Fibroblast of lung (primary cell): ENCODE results near the gene XIRP2. TPM values are rescaled to one million over a fixed set of nuclear protein-coding genes. Genes with fewer than 3 reads are reported as not detected.
"Not testable (repeated sequence)": the region's sequence is repeated elsewhere in the genome, so short reads cannot be mapped to it uniquely, and the experiment has no call there.

Experiments used
- DNase-seq, 2 donors: peaks; one replicate each; pipeline versions ENCODE4 v3.0.0 to v3.0.0-alpha.2; 2010; ENCODE audit warnings: low read depth in 2 of 2
- H2AFZ ChIP-seq: 2 replicates; pipeline ENCODE4 v1.5.1; 2012; ENCODE audit warnings: low read length, control low read depth, inconsistent platforms
- H3K27ac ChIP-seq: 2 replicates; pipeline ENCODE4 v1.5.1; 2011; ENCODE audit warnings: low read length, control low read depth; ENCODE audit not compliant: insufficient read depth
- H3K27me3 ChIP-seq: 2 replicates; pipeline ENCODE4 v1.5.1; 2011; ENCODE audit warnings: mild to moderate bottlenecking, low read length; ENCODE audit not compliant: control insufficient read depth, insufficient read depth
- H3K36me3 ChIP-seq: 2 replicates; pipeline ENCODE4 v1.5.1; 2011; ENCODE audit warnings: low read length; ENCODE audit not compliant: control insufficient read depth, insufficient read depth
- H3K4me1 ChIP-seq: 2 replicates; pipeline ENCODE4 v1.5.1; 2011; ENCODE audit warnings: low read length; ENCODE audit not compliant: control insufficient read depth, insufficient read depth; ENCODE audit errors: extremely low read depth
- H3K4me2 ChIP-seq: 2 replicates; pipeline ENCODE4 v1.5.1; 2011; ENCODE audit warnings: low read length, control low read depth; ENCODE audit not compliant: insufficient read depth; ENCODE audit errors: extremely low read depth
- H3K4me3 ChIP-seq, 4 experiments: fragments of 200-600 bp in 1 of 4; sonication (generic) in 1 of 4; replicated peaks in 1 of 4; 2 replicates each; pipeline ENCODE4 v1.5.1; 2011 to 2016; ENCODE audit warnings: low read length in 4 of 4, low read depth in 3 of 4, mild to moderate bottlenecking in 3 of 4, control low read depth in 2 of 4, inconsistent platforms in 1 of 4, mixed read lengths in 1 of 4; ENCODE audit not compliant: insufficient read depth in 1 of 4; ENCODE audit errors: control extremely low read depth in 1 of 4
- H3K79me2 ChIP-seq: 2 replicates; pipeline ENCODE4 v1.5.1; 2012; ENCODE audit warnings: mild to moderate bottlenecking, low read length, inconsistent platforms; ENCODE audit not compliant: control insufficient read depth, insufficient read depth
- H3K9ac ChIP-seq: 2 replicates; pipeline ENCODE4 v1.5.1; 2011; ENCODE audit warnings: mild to moderate bottlenecking, low read length, control low read depth; ENCODE audit not compliant: insufficient read depth
- H3K9me3 ChIP-seq: 2 replicates; pipeline ENCODE4 v1.5.1; 2012; ENCODE audit warnings: low read depth, low read length; ENCODE audit not compliant: control insufficient read depth, insufficient read depth
- H4K20me1 ChIP-seq: 2 replicates; pipeline ENCODE4 v1.5.1; 2011; ENCODE audit warnings: low read length; ENCODE audit not compliant: control insufficient read depth, insufficient read depth; ENCODE audit errors: extremely low read depth
- CTCF ChIP-seq, 2 donors: IDR thresholded peaks in 1 of 2; conservative IDR thresholded peaks in 1 of 2; 1 replicate in 1 of 2; 2 replicates in 1 of 2; pipeline ENCODE4 v1.5.1; 2011 to 2012; ENCODE audit warnings: low read length in 2 of 2, control low read depth in 1 of 2, inconsistent platforms in 1 of 2, low read depth in 1 of 2, mild to moderate bottlenecking in 1 of 2
- EZH2 ChIP-seq: IDR thresholded peaks from 2 replicates; pipeline ENCODE4 v1.5.1; 2012; ENCODE audit warnings: low read length, control low read depth, mild to moderate bottlenecking; ENCODE audit errors: missing control alignments
- polyA plus RNA-seq, 2 donors: library from polyadenylated mRNA; depleted of rRNA in 1 of 2; stranded (reverse) in 1 of 2; unstranded in 1 of 2; fragments of >200 nt; gene quantifications; 2 replicates each; pipeline ENCODE4 v1.2.1, GENCODE V29; 2011 to 2012; ENCODE audit warnings: missing spikeins in 1 of 2
- total RNA-seq: library from RNA; depleted of rRNA; stranded (reverse); fragments of >200 nt; gene quantifications from 2 replicates; pipeline ENCODE4 v1.2.1, GENCODE V29; 2014

XIRP2 gene
- total and polyA plus RNA-seq, 2 donors (not counting 1 experiment from before 2014, with no cell fraction given), result 1.1 to 2.0 TPM

- H3K9me3 ChIP-seq, result no peaks in the 10 kb centered on the region
- no peaks in the 10 kb centered on the region for H3K27me3 ChIP-seq
- no peaks in the 10 kb centered on the region for H3K4me1 ChIP-seq
- no peak overlapping the region for H3K4me3 ChIP-seq
- no peaks in the 10 kb centered on the region for H3K79me2 ChIP-seq
- no peak overlapping the region for H3K4me2 ChIP-seq
- H3K9ac ChIP-seq, result no peak overlapping the region
- no peak overlapping the region for H3K27ac ChIP-seq
- no peak overlapping the region for H2AFZ ChIP-seq
- no peaks in the 10 kb centered on the region for H4K20me1 ChIP-seq
- DNase-seq, result no peak
- TF ChIP-seq CTCF (conservative IDR thresholded peaks at IDR 0.05 in 1 of 2, IDR thresholded peaks at IDR 0.05 in 1 of 2; ENCODE audit: low read depth in 1 of 2, low read length in 2 of 2), result no peak
- no peak for TF ChIP-seq EZH2
- no peaks in the 10 kb centered on the region for H3K36me3 ChIP-seq
Measured at GRCh38 chr2:167103028-167103756, 214.9 kb downstream of the XIRP2 start.

- H2AFZ ChIP-seq, result no peak overlapping the region
Measured at GRCh38 chr2:167103757-167104133, 215.5 kb downstream of the XIRP2 start.

GRCh38 chr2:167104691-167105090 lies 216.4 kb downstream of the XIRP2 start:
- Histone ChIP-seq H3K4me1 (no peaks in the 10 kb centered on the region), H2AFZ (no peak overlapping the region), H3K9ac (no peak overlapping the region), H4K20me1 (no peaks in the 10 kb centered on the region), H3K27ac (no peak overlapping the region), H3K4me3 (no peak overlapping the region), H3K27me3 (no peaks in the 10 kb centered on the region), H3K9me3 (no peaks in the 10 kb centered on the region), H3K36me3 (no peaks in the 10 kb centered on the region), H3K4me2 (no peak overlapping the region), H3K79me2 (no peaks in the 10 kb centered on the region)
- TF ChIP-seq CTCF (conservative IDR thresholded peaks at IDR 0.05 in 1 of 2, IDR thresholded peaks at IDR 0.05 in 1 of 2; ENCODE audit: low read depth in 1 of 2, low read length in 2 of 2) (no peak), EZH2 (no peak)
- no peak for DNase-seq

More at GRCh38 chr2:167103757-167104133, 215.5 kb downstream of the XIRP2 start:
- no peak for DNase-seq
- Histone ChIP-seq H3K36me3 (no peaks in the 10 kb centered on the region), H3K79me2 (no peaks in the 10 kb centered on the region), H3K4me1 (no peaks in the 10 kb centered on the region), H3K9ac (no peak overlapping the region), H3K4me2 (no peak overlapping the region), H3K4me3 (no peak overlapping the region), H3K9me3 (no peaks in the 10 kb centered on the region), H4K20me1 (no peaks in the 10 kb centered on the region), H3K27ac (no peak overlapping the region), H3K27me3 (no peaks in the 10 kb centered on the region)
- TF ChIP-seq EZH2 (no peak), CTCF (conservative IDR thresholded peaks at IDR 0.05 in 1 of 2, IDR thresholded peaks at IDR 0.05 in 1 of 2; ENCODE audit: low read depth in 1 of 2, low read length in 2 of 2) (no peak)

GRCh38 chr2:167109682-167110081 lies 221.4 kb downstream of the XIRP2 start:
- not testable (repeated sequence) for H3K36me3 ChIP-seq, H3K4me2 ChIP-seq, H2AFZ ChIP-seq, H4K20me1 ChIP-seq, H3K9me3 ChIP-seq, H3K27ac ChIP-seq, H3K79me2 ChIP-seq, H3K4me1 ChIP-seq, H3K4me3 ChIP-seq, H3K27me3 ChIP-seq, H3K9ac ChIP-seq
- DNase-seq, result peak in 1 of 2 donors; percentile 68
